GM19324 (cell line): ENCODE data around the gene NPBWR2.

ENCODE experiments used
- ATAC-seq: cut with Tn5 transposase; IDR thresholded peaks from one replicate; pipeline ENCODE4 v1.9.1; 2021; ENCODE audit warnings: mild to moderate bottlenecking, moderate library complexity; ENCODE audit not compliant: unreplicated experiment, low FRiP score

The NPBWR2 gene

DNA sequence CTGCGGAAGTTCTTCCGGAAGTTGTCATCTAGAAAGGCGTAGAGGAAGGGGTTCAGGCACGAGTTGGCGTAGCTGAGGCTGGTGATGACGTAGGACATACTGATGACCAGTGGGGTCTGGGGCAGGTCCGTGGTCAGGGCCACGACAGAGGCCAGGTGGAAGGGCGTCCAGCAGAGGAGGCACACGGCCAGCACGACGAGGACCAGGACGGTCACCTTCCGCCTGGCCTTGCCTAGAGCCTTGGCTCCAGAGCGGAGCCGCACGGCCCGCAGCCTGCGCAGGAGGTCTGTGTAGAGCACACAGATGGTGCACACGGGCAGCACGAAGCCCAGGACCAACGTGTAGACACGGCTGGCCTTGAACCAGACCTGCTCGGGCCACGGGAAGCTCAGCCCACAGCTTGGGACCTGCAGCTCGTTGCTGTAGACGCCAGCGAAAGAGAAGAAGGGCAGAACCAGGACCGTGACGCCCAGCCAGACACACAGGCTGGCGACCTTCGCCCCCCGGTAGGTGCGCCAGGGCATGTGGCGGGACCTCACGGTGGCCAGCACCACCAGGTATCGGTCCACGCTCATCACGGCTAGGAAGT is 1.4 kb downstream of the NPBWR2 start:
- ATAC-seq: no peak

DNA sequence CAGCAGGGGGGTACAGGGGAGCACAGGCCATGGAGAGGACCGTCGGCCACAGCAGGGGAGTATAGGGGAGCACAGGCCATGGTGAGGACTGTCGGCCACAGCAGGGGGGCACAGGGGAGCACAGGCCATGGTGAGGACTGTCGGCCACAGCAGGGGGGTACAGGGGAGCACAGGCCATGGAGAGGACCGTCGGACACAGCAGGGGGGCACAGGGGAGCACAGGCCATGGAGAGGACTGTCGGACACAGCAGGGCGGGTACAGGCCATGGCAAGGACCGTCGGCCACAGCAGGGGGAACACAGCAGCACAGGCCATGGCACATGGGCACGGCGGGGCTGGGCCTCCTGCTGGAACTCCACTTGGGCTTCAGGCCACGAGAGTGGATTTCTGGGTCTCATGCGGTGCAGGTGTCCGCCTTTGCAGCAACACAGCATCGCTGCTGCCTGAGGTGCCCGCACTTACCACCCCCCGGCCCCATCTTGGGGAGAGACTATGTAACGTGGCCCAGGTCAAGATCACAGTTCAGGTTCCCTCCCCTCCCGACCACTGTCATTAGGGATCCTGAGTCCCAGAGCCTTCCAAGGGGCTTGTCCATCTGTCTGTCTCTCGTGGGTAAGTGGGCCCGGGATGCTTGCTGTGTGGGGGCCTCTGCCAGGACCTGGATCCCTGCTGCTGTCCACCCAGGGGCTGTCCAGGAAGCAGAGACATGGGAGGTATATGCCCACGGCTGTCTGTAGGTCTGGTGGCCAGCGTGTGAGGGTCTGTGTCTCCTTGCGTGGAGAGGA is 2.5 kb downstream of the NPBWR2 start:
- ATAC-seq: no peak

DNA sequence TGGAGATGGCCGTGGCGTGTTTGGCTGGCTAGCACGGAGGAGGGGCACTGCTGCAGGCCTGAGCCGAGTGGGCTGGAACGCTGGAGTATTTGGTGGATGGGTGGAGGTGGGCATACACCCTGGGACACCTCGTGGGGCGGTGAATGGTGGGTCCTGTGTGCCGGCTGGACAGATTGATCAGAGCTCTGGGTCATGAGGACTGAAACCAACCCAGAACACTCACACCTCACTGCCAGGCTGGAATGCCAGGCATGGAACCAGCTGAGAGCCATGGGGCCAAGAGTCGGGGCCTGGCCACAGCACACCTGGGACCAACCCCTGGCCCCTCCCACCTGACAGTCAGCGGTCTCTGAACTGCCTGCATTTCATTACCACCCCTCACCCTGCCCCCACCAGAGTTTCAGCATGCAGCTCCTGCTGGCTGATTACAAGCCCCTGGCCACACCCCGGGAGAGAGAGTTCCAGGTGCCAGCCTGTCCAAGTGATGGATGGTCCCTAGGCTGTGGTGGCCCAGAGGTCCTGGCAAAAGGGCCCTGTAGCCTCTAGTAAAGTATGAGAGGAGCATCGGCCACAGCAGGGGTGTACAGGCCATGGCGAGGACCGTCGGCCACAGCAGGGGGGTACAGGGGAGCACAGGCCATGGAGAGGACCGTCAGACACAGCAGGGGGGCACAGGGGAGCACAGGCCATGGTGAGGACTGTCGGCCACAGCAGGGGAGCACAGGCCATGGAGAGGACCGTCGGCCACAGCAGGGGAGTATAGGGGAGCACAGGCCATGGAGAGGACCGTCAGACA is 3.3 kb downstream of the NPBWR2 start:
- no peak for ATAC-seq

GRCh38 chr20:64102647-64103354 is 4.6 kb downstream of the NPBWR2 start:
- ATAC-seq: no peak

DNA sequence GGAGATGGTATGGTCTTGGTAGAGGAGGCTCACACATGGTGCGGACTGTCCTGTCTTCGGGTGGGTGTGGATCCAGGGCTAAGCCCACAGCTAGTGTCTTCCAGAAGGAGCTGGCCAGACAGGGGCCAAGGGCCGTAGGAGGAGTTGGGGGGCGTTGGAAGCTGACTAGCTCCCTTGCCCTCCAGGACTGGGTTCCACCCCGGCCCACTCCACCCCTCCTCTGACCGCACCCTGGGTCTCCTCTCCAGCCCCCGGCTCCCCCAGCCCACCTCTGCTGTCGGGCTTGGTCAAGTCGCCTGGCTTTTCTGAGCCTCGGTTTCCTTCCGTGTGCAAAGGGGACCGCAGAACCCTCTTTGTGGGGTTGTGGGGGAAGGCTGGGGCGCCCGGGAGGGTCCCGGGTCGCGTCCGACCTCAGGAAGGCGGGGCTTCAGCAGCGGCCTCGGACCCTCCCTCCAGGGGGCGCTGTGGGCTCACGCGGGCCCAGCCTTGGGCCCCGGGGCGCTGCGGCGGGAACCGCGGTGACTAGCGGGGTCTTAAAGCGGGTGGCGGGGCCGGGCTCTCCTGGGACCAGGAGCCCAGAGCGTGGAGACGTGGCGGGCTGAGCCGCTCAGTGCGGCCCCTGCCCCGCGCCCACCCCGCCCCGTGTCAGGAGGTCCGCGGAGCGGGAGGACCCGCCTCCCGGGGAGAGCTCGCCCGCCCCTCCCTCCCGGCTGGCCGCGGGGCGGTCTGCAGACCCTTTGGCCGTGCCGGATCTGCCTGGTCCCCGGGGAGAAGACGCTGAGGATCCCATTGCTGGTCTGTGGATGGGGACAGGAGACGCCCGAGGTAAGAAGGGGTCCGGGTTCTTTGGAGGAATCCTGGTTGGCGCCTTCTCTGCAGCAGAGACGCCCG is 5.4 kb downstream of the NPBWR2 start:
- no peak for ATAC-seq

GRCh38 chr20:64100946-64101688 is 6.2 kb downstream of the NPBWR2 start:
- ATAC-seq: no peak

DNA sequence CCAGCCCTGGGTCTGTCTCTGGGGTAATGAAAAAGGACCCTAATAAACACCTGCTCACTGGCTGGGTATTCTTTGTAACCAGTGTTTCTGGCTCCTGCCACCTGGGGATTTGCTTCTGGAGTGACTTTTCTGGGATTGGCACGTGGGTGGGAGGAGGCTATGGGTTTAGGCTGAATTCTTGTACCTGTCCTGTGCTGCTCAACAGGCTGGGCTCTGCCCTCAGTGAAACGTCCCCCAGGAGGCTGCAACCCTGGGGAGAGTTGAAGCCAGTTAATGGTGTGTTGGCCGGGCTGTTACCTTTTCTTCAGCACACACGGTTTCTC is 6.8 kb downstream of the NPBWR2 start:
- no peak for ATAC-seq

- ATAC-seq: no peak
These were observed 7.3 kb downstream of the NPBWR2 start for GRCh38 chr20:64099880-64100565.

DNA sequence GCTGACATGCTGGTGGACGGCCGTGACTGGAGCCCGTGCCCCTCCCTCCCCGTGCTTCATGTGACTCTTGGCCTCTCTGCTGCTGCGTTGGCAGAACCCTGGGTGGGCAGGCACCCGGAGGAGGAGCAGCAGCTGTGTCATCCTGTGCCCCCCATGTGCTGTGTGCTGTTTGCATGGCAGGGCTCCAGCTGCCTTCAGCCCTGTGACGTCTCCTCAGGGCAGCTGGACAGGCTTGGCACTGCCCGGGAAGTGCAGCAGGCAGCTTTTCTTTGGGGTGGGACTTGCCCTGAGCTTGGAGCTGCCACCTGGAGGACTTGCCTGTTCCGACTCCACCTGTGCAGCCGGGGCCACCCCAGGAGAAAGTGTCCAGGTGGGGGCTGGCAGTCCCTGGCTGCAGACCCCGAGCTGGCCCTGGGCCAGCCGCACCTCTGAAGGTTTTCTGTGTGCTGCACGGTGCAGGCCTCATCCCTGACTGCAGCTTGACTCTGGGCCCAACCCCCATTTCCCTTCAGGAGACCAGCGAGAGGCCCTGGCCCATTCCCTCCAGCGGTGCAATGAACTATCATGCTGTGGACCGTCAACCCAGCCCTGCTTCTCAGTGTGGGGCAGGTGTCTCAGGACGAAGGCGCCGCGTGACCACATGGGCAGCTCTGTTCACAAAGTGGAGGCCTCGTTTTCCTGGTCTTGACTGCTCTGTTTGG is 8.1 kb downstream of the NPBWR2 start:
- ATAC-seq: no peak

DNA sequence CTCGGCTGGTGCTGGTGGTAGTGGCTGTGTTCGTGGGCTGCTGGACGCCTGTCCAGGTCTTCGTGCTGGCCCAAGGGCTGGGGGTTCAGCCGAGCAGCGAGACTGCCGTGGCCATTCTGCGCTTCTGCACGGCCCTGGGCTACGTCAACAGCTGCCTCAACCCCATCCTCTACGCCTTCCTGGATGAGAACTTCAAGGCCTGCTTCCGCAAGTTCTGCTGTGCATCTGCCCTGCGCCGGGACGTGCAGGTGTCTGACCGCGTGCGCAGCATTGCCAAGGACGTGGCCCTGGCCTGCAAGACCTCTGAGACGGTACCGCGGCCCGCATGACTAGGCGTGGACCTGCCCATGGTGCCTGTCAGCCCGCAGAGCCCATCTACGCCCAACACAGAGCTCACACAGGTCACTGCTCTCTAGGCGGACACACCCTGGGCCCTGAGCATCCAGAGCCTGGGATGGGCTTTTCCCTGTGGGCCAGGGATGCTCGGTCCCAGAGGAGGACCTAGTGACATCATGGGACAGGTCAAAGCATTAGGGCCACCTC is 8.8 kb downstream of the NPBWR2 start:
- no peak for ATAC-seq

GRCh38 chr20:64096535-64096934 is 10.8 kb downstream of the NPBWR2 start:
- no peak for ATAC-seq

GRCh38 chr20:64095927-64096326 is 11.4 kb downstream of the NPBWR2 start:
- no peak for ATAC-seq

GRCh38 chr20:64095455-64095854 is 11.9 kb downstream of the NPBWR2 start:
- no peak for ATAC-seq

- ATAC-seq: no peak
These were observed 14.3 kb downstream of the NPBWR2 start for GRCh38 chr20:64093013-64093503.

DNA sequence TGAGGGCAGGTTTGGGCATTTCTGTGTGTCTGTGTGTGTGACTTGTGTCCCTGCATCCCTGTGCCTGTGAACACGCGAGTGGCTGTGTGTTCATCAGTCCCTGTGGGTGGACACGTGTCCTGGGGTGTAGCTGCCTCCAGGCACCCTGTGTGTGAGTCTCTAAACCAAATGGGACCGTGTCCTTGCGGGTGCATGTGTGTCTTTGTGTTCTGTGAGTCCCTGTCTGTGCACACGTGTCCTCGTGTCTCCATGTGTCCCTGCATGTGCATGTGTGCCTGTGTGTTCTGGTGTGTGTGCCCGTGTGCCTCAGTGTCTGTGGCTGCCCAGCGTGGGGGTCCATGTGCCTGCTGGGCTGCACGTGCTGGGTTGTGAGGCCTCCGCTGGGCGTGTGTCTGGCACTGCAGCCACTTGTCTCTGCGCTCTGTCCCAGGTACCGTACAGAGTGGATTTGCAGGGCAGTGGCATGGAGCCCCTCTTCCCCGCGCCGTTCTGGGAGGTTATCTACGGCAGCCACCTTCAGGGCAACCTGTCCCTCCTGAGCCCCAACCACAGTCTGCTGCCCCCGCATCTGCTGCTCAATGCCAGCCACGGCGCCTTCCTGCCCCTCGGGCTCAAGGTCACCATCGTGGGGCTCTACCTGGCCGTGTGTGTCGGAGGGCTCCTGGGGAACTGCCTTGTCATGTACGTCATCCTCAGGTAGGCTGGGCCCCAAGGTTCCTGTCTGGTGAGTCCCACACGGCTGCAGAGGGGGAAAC is 14.9 kb downstream of the NPBWR2 start:
- no peak for ATAC-seq

GRCh38 chr20:64091770-64092169 is 15.6 kb downstream of the NPBWR2 start:
- ATAC-seq: no peak

DNA sequence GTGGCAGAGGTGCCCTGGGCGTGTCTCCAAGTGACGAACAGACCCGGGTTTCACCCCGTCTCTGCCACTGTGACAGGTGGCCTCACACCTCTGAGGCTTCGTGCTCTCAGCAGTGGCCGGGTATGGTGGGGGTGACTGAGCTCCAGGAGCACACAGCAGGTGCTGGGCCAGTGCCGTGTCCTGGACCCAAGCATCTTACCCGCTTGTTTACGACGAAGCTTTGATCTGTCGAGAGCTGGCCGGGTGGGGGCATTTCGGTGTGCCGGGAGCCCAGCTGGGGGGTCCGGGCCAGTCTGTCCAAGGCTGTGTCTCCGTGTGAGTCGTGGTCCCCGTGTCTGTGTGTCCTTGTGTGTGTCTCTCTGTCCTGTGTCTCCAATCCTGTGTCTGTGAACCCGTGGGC is 16.0 kb downstream of the NPBWR2 start:
- ATAC-seq: no peak
